GM23338 (cell line): ENCODE measurements around the gene ECHDC3. TPM values are rescaled to one million over a fixed set of nuclear protein-coding genes. Genes with fewer than 3 reads are reported as not detected.

ENCODE experiments used
- ATAC-seq: fragments of 200-7000 bp; cut with Tn5 transposase; 3 replicates; pipeline ENCODE4 v1.9.1; 2020
- DNase-seq: peaks from one replicate; pipeline ENCODE4 v3.0.0-alpha.2; 2015; ENCODE audit warnings: low spot score
- H2AFZ ChIP-seq: fragments of 200-600 bp; sonication (generic); 2 replicates; pipeline ENCODE4 v1.8.0; 2016; ENCODE audit warnings: antibody characterized with exemption, mild to moderate bottlenecking, moderate library complexity
- H3F3A ChIP-seq: fragments of 200-600 bp; sonication (generic); replicated peaks from 2 replicates; pipeline ENCODE4 v1.8.0; 2017; ENCODE audit warnings: antibody characterized with exemption, mixed run types, low read depth
- H3K27ac ChIP-seq: fragments of 200-600 bp; sonication (generic); 2 replicates; pipeline ENCODE4 v1.6.1; 2016; ENCODE audit warnings: low read depth
- H3K27me3 ChIP-seq: fragments of 200-600 bp; sonication (generic); 2 replicates; pipeline ENCODE4 v1.8.0; 2016; ENCODE audit warnings: mild to moderate bottlenecking, mixed run types, moderate library complexity; ENCODE audit not compliant: insufficient read depth
- H3K36me3 ChIP-seq: fragments of 200-600 bp; sonication (generic); 2 replicates; pipeline ENCODE4 v1.8.0; 2016; ENCODE audit warnings: mild to moderate bottlenecking; ENCODE audit not compliant: insufficient read depth
- H3K4me1 ChIP-seq: fragments of 200-600 bp; sonication (generic); 2 replicates; pipeline ENCODE4 v1.8.0; 2016; ENCODE audit warnings: mild to moderate bottlenecking, moderate library complexity; ENCODE audit not compliant: insufficient read depth
- H3K4me2 ChIP-seq: fragments of 200-600 bp; sonication (generic); 2 replicates; pipeline ENCODE4 v1.7.1; 2017; ENCODE audit warnings: mixed run types
- H3K4me3 ChIP-seq: fragments of 200-600 bp; sonication (generic); 2 replicates; pipeline ENCODE4 v1.6.1; 2016; ENCODE audit warnings: mixed run types
- H3K79me2 ChIP-seq: fragments of 200-600 bp; sonication (generic); replicated peaks from 2 replicates; pipeline ENCODE4 v1.8.0; 2017; ENCODE audit warnings: mild to moderate bottlenecking; ENCODE audit not compliant: insufficient read depth
- H3K9me2 ChIP-seq: fragments of 200-600 bp; sonication (generic); 2 replicates; pipeline ENCODE4 v1.8.0; 2017; ENCODE audit not compliant: insufficient read depth
- H4K20me1 ChIP-seq: fragments of 200-600 bp; sonication (generic); replicated peaks from 2 replicates; pipeline ENCODE4 v1.8.0; 2017; ENCODE audit warnings: mild to moderate bottlenecking; ENCODE audit not compliant: insufficient read depth
- H3K27ac Mint-ChIP-seq: 2 replicates; pipeline ENCODE4 v1.8.0; 2020; ENCODE audit warnings: inconsistent platforms, mild to moderate bottlenecking, moderate library complexity, mixed read lengths
- H3K27me3 Mint-ChIP-seq: 3 replicates; pipeline ENCODE4 v1.8.0; 2022; ENCODE audit warnings: low read depth, mild to moderate bottlenecking, moderate library complexity, mixed read lengths, inconsistent platforms; ENCODE audit not compliant: insufficient read depth, poor library complexity
- H3K36me3 Mint-ChIP-seq: 3 replicates; pipeline ENCODE4 v1.8.0; 2021; ENCODE audit warnings: low read depth, mild to moderate bottlenecking, inconsistent platforms, moderate library complexity, mixed read lengths
- H3K4me1 Mint-ChIP-seq: 3 replicates; pipeline ENCODE4 v1.8.0; 2020; ENCODE audit warnings: mild to moderate bottlenecking, inconsistent platforms, mixed read lengths
- H3K4me3 Mint-ChIP-seq: 3 replicates; pipeline ENCODE4 v1.8.0; 2021; ENCODE audit warnings: moderate library complexity, mild to moderate bottlenecking, inconsistent platforms, mixed read lengths
- H3K9me3 Mint-ChIP-seq: 3 replicates; pipeline ENCODE4 v1.8.0; 2020; ENCODE audit warnings: moderate library complexity, mild to moderate bottlenecking, inconsistent platforms, mixed read lengths
- CREB1 ChIP-seq: fragments of 250-450 bp; sonication (Bioruptor Pico); IDR thresholded peaks from 2 replicates; pipeline ENCODE4 v1.5.0; 2020; ENCODE audit warnings: low read depth, mild to moderate bottlenecking, moderate library complexity
- CTCF ChIP-seq, 2 experiments: fragments of 200-600 bp in 1 of 2; sonication (generic) in 1 of 2; conservative IDR thresholded peaks; 2 replicates each; pipeline versions ENCODE4 v1.5.1 to v1.6.1; 2016 to 2017; ENCODE audit warnings: antibody characterized with exemption in 2 of 2, low read depth in 2 of 2, mild to moderate bottlenecking in 2 of 2, moderate library complexity in 1 of 2
- EZH2 ChIP-seq: fragments of 200-600 bp; sonication (generic); IDR thresholded peaks from one replicate; pipeline ENCODE4 v1.8.0; 2017; ENCODE audit warnings: antibody characterized with exemption, mild to moderate bottlenecking, low read depth; ENCODE audit not compliant: unreplicated experiment
- EZH2phosphoT487 ChIP-seq: fragments of 200-600 bp; sonication (generic); IDR thresholded peaks from one replicate; pipeline ENCODE4 v1.8.1; 2018; ENCODE audit warnings: antibody characterized with exemption; ENCODE audit not compliant: unreplicated experiment
- JUNB ChIP-seq: IDR thresholded peaks from one replicate; pipeline ENCODE4 v1.6.1; 2016; ENCODE audit warnings: antibody characterized with exemption; ENCODE audit not compliant: unreplicated experiment
- NANOG ChIP-seq: IDR thresholded peaks from 2 replicates; pipeline ENCODE4 v1.6.1; 2016; ENCODE audit warnings: antibody characterized with exemption, borderline replicate concordance
- POLR2AphosphoS5 ChIP-seq: IDR thresholded peaks from 2 replicates; pipeline ENCODE4 v1.6.1; 2016; ENCODE audit warnings: antibody characterized with exemption, low read depth
- REST ChIP-seq: IDR thresholded peaks from one replicate; pipeline ENCODE4 v1.6.1; 2018; ENCODE audit warnings: antibody characterized with exemption; ENCODE audit not compliant: unreplicated experiment
- STAT1 ChIP-seq: IDR thresholded peaks from one replicate; pipeline ENCODE4 v1.6.1; 2016; ENCODE audit warnings: antibody characterized with exemption; ENCODE audit not compliant: unreplicated experiment
- ZNF114 ChIP-seq: fragments of 250-450 bp; sonication (Bioruptor Pico); IDR thresholded peaks from 2 replicates; pipeline ENCODE4 v1.5.0; 2020; ENCODE audit warnings: mild to moderate bottlenecking, moderate library complexity
- ZNF331 ChIP-seq: fragments of 250-450 bp; sonication (Bioruptor Pico); IDR thresholded peaks from 2 replicates; pipeline ENCODE4 v1.5.0; 2020; ENCODE audit warnings: low read depth, mild to moderate bottlenecking, moderate library complexity
- polyA plus RNA-seq: library from polyadenylated mRNA; unstranded; fragments of >200 nt; fragmentation: Nextera tagmentation; extraction: Ambion mirVana; gene quantifications from 2 replicates; pipeline ENCODE4 v1.2.1, GENCODE V29; 2016
- total RNA-seq: library from RNA; depleted of rRNA; stranded (reverse); fragments of >200 nt; shearing (Covaris generic); gene quantifications from 2 replicates; pipeline ENCODE4 v1.2.3, GENCODE V29; 2014
- TF ChIP-seq, protein P1 (sequence below): IDR thresholded peaks from 2 replicates; pipeline ENCODE4 v1.6.1; 2016; ENCODE audit warnings: antibody characterized with exemption
- TF ChIP-seq, protein P2 (sequence below): fragments of 250-450 bp; sonication (Bioruptor Pico); IDR thresholded peaks from 2 replicates; pipeline ENCODE4 v1.5.0; 2020; ENCODE audit warnings: mild to moderate bottlenecking, moderate library complexity

ECHDC3 gene
- total and polyA plus RNA-seq, 2 experiments from 2014 or later: 16.3 to 50.1 TPM

- no peaks in the 10 kb centered on the region for H3K36me3 Mint-ChIP-seq
- Histone ChIP-seq H3K4me1 (no peaks in the 10 kb centered on the region), H3F3A (no peaks in the 10 kb centered on the region), H3K79me2 (no peaks in the 10 kb centered on the region), H3K27me3 (no peaks in the 10 kb centered on the region), H3K4me2 (no peak overlapping the region), H2AFZ (no peak overlapping the region), H3K36me3 (no peaks in the 10 kb centered on the region), H3K4me3 (no peak overlapping the region), H3K9me2 (0 out of 2 replicates have a peak, but pooled peaks cover 5% of the 10 kb centered on the region), H3K27ac (no peak overlapping the region), H4K20me1 (no peaks in the 10 kb centered on the region)
- TF ChIP-seq, protein P1, sequence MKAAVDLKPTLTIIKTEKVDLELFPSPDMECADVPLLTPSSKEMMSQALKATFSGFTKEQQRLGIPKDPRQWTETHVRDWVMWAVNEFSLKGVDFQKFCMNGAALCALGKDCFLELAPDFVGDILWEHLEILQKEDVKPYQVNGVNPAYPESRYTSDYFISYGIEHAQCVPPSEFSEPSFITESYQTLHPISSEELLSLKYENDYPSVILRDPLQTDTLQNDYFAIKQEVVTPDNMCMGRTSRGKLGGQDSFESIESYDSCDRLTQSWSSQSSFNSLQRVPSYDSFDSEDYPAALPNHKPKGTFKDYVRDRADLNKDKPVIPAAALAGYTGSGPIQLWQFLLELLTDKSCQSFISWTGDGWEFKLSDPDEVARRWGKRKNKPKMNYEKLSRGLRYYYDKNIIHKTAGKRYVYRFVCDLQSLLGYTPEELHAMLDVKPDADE: no peak
- TF ChIP-seq CREB1: no peak
- no peak for TF ChIP-seq EZH2
- no peak for TF ChIP-seq JUNB
- TF ChIP-seq NANOG: no peak
- no peak for TF ChIP-seq STAT1
- TF ChIP-seq, protein P2, sequence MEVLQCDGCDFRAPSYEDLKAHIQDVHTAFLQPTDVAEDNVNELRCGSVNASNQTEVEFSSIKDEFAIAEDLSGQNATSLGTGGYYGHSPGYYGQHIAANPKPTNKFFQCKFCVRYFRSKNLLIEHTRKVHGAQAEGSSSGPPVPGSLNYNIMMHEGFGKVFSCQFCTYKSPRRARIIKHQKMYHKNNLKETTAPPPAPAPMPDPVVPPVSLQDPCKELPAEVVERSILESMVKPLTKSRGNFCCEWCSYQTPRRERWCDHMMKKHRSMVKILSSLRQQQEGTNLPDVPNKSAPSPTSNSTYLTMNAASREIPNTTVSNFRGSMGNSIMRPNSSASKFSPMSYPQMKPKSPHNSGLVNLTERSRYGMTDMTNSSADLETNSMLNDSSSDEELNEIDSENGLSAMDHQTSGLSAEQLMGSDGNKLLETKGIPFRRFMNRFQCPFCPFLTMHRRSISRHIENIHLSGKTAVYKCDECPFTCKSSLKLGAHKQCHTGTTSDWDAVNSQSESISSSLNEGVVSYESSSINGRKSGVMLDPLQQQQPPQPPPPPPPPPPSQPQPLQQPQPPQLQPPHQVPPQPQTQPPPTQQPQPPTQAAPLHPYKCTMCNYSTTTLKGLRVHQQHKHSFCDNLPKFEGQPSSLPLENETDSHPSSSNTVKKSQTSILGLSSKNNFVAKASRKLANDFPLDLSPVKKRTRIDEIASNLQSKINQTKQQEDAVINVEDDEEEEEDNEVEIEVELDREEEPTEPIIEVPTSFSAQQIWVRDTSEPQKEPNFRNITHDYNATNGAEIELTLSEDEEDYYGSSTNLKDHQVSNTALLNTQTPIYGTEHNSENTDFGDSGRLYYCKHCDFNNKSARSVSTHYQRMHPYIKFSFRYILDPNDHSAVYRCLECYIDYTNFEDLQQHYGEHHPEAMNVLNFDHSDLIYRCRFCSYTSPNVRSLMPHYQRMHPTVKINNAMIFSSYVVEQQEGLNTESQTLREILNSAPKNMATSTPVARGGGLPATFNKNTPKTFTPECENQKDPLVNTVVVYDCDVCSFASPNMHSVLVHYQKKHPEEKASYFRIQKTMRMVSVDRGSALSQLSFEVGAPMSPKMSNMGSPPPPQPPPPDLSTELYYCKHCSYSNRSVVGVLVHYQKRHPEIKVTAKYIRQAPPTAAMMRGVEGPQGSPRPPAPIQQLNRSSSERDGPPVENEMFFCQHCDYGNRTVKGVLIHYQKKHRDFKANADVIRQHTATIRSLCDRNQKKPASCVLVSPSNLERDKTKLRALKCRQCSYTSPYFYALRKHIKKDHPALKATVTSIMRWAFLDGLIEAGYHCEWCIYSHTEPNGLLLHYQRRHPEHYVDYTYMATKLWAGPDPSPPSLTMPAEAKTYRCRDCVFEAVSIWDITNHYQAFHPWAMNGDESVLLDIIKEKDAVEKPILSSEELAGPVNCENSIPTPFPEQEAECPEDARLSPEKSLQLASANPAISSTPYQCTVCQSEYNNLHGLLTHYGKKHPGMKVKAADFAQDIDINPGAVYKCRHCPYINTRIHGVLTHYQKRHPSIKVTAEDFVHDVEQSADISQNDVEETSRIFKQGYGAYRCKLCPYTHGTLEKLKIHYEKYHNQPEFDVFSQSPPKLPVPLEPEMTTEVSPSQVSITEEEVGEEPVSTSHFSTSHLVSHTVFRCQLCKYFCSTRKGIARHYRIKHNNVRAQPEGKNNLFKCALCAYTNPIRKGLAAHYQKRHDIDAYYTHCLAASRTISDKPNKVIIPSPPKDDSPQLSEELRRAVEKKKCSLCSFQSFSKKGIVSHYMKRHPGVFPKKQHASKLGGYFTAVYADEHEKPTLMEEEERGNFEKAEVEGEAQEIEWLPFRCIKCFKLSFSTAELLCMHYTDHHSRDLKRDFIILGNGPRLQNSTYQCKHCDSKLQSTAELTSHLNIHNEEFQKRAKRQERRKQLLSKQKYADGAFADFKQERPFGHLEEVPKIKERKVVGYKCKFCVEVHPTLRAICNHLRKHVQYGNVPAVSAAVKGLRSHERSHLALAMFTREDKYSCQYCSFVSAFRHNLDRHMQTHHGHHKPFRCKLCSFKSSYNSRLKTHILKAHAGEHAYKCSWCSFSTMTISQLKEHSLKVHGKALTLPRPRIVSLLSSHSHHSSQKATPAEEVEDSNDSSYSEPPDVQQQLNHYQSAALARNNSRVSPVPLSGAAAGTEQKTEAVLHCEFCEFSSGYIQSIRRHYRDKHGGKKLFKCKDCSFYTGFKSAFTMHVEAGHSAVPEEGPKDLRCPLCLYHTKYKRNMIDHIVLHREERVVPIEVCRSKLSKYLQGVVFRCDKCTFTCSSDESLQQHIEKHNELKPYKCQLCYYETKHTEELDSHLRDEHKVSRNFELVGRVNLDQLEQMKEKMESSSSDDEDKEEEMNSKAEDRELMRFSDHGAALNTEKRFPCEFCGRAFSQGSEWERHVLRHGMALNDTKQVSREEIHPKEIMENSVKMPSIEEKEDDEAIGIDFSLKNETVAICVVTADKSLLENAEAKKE (CRISPR knock-in tag): no peak
- TF ChIP-seq CTCF (conservative IDR thresholded peaks at IDR 0.05; ENCODE audit: low read depth in 2 of 2): no peak
- no peak for TF ChIP-seq EZH2phosphoT487
- TF ChIP-seq ZNF331 (CRISPR knock-in tag): no peak
- TF ChIP-seq REST: no peak
- TF ChIP-seq POLR2AphosphoS5: no peak
- TF ChIP-seq ZNF114 (CRISPR knock-in tag): no peak
- ATAC-seq (no peak), DNase-seq (no peak)
- no peak overlapping the region for H3K27ac Mint-ChIP-seq
- no peaks in the 10 kb centered on the region for H3K9me3 Mint-ChIP-seq
- no peaks in the 10 kb centered on the region for H3K4me1 Mint-ChIP-seq
- peaks cover 4% of the 10 kb centered on the region for H3K27me3 Mint-ChIP-seq
- H3K4me3 Mint-ChIP-seq: no peak overlapping the region
Observed at GRCh38 chr10:11695779-11696178, 46.4 kb upstream of the ECHDC3 start.
